GM12874 (cell line): ENCODE results near the gene SCAMP2.

Source experiments
- TF ChIP-seq, protein P1 (sequence below): IDR thresholded peaks from 2 replicates; pipeline ENCODE4 v1.5.1; 2011; ENCODE audit warnings: low read depth, mild to moderate bottlenecking, control low read depth, low read length, moderate library complexity; ENCODE audit not compliant: insufficient read depth

Gene SCAMP2

DNA sequence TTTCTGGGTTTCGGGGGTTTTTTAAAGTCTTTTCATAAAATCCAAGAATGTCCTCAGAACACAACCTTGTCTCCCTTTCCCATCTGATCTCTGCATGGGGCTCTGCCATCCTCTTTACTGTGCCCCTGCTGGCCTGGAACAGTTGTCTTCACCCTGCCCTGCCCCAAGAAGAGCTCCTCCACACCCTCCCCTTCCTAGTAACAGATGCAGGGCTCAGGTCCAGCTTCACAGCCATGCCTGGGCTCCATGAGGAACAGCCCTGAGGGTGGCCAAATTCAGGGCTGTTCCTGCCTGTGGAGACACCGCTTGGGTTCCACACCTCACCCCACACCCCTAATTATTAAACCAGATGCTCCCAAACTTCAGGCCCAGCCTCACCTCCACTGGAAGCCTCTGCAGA is 17.3 kb downstream of the SCAMP2 start:
- TF ChIP-seq, protein P1, sequence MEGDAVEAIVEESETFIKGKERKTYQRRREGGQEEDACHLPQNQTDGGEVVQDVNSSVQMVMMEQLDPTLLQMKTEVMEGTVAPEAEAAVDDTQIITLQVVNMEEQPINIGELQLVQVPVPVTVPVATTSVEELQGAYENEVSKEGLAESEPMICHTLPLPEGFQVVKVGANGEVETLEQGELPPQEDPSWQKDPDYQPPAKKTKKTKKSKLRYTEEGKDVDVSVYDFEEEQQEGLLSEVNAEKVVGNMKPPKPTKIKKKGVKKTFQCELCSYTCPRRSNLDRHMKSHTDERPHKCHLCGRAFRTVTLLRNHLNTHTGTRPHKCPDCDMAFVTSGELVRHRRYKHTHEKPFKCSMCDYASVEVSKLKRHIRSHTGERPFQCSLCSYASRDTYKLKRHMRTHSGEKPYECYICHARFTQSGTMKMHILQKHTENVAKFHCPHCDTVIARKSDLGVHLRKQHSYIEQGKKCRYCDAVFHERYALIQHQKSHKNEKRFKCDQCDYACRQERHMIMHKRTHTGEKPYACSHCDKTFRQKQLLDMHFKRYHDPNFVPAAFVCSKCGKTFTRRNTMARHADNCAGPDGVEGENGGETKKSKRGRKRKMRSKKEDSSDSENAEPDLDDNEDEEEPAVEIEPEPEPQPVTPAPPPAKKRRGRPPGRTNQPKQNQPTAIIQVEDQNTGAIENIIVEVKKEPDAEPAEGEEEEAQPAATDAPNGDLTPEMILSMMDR: no peak

DNA sequence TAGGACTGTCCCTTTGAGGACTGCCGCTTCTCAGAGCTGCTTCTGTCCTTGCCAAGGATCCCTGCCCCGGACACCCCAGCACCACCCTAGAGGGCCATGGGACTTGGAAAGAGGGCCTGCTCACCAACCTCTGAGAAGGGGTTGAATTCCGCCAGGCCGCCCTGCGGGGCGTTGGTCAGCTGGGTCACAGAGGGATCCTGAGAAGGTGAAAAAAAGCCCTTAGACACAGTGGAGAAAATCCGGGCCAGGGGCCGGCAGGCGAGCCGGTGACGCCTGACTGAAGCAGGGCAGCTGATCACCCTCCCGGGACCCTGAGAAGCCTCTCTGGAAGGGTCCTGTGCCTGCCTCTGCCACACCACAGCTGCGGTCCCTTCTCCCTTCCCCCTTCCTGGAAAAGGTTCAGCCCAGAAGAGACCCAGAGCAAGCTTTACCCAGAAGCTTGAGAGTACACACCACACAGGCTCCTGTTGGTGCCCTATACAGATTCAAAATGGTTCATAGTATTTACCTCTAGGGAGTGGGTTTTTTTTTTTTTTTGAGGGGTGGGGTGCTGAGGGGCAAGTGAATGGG is 18.6 kb downstream of the SCAMP2 start:
- TF ChIP-seq, protein P1: no peak

DNA sequence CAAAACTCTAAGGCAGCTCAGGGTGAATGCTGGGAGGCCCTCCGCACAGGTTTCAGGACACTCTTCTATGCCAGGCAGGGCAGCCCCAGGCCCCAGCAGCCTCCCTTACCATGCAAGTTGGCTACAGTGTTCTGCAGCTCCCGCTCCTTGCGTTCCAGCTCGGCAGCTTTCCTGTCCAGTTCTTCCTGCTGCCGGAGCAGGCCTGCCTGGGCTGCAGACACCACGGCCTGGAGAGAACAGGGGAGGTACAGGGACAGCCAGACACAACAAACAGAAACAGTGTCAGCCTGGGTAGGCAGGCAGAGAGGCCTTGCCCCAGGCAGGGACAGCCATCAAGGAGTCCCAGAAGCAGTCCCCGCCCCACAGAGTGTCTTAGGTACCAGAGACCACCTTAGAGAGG is 21.2 kb downstream of the SCAMP2 start:
- TF ChIP-seq, protein P1: no peak

DNA sequence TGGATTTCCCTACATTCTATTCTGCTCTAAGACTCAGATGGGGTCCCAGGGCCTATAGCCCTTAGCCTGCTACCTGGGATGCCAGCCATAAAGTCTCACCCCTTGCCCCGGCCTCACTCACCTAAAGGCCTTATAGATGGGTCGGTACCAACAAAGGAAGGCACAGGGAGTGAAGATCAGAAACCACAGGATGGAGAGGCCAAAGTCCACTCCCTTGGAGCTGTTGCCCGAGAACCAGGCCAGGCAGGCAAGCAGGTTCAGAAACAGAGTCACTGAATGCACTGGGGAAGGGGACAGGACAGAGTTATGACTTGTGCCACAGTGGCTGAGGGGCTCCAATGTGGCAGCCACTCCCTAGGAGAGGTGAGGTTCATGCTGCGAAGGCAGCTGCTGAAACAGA is 22.8 kb downstream of the SCAMP2 start:
- TF ChIP-seq, protein P1: no peak

DNA sequence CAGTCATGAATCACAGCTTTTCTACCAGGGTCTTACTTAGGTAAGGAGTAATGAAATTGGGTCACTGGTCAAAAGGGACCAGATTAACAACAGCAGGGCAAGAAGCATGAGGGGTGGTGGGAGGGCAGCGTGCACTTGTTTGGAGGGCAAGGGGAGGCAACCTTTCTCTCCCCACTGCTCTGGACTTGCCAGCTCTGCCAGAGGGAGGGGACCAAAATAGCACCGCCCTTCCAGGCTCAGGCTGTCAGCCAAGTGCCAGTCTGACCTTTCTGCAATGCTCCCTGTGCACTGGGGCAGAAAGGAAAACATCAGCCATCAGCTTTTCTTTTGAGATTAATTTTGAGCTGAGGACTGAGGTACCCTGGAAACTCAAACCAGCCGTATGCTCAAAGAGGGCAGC is 25.7 kb downstream of the SCAMP2 start:
- TF ChIP-seq, protein P1: no peak

DNA sequence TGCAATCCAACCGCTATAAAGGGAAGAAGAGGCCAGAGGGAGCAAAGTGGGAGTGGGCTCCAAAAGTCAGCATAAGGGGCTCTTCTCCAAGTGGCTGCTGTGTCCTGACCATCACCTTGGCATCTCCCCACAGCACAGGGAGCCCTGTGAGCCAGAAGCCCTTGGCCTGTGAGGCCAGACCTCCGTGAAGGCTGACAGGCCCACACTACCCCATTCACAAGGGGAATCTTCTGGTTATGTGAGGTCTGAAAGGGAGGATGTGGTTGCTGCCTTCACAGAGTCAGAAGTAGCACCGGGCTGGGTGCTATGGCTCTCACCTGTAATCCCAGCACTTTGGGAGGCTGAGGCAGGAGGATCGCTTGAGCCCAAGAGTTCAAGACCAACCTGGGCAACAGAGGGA is 27.6 kb downstream of the SCAMP2 start:
- TF ChIP-seq, protein P1: no peak

DNA sequence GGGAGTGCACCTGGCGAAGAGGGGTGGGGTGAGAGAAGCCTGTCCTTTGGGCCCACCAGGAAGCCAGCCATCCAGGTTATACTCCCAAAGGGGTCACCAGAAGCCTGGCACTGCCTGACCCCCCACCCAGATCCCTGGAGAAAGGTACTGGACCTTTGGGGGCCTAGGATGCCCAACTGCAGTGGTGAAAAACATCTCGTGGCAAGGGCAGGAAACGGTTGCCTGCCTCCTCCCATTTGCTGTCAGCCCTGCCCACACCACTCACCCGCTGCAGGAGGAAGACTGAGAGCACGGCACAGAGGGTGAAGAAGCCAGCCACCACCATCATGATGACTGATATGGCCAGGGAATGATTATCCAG is 28.0 kb downstream of the SCAMP2 start:
- TF ChIP-seq, protein P1: no peak
